MM.1S (cell line): Measurements from ENCODE around the gene AKAP1.

Source experiments
- DNase-seq: peaks from one replicate; pipeline ENCODE4 v3.0.0-alpha.2; 2015
- H2AFZ ChIP-seq: fragments of 300-600 bp; sonication (generic); 2 replicates; pipeline ENCODE4 v1.6.0; 2016; ENCODE audit warnings: antibody characterized with exemption, low read length
- H3F3A ChIP-seq: fragments of 300-600 bp; sonication (generic); 2 replicates; pipeline ENCODE4 v1.6.1; 2016; ENCODE audit warnings: mild to moderate bottlenecking, antibody characterized with exemption, low read length, moderate library complexity, mixed read lengths; ENCODE audit not compliant: insufficient read depth
- H3K27ac ChIP-seq: fragments of 300-600 bp; sonication (generic); 2 replicates; pipeline ENCODE4 v1.5.1; 2016; ENCODE audit warnings: mild to moderate bottlenecking, low read length
- H3K27me3 ChIP-seq: fragments of 300-600 bp; sonication (generic); replicated peaks from 2 replicates; pipeline ENCODE4 v1.6.0; 2016; ENCODE audit warnings: low read length; ENCODE audit not compliant: insufficient read depth
- H3K36me3 ChIP-seq: fragments of 300-600 bp; sonication (generic); replicated peaks from 2 replicates; pipeline ENCODE4 v1.6.1; 2016; ENCODE audit warnings: mild to moderate bottlenecking, low read length, mixed read lengths; ENCODE audit not compliant: insufficient read depth
- H3K4me1 ChIP-seq: fragments of 300-600 bp; sonication (generic); 2 replicates; pipeline ENCODE4 v1.6.1; 2016; ENCODE audit warnings: low read length, mixed read lengths
- H3K4me2 ChIP-seq: fragments of 300-600 bp; sonication (generic); 2 replicates; pipeline ENCODE4 v1.6.0; 2016; ENCODE audit warnings: low read depth, low read length
- H3K4me3 ChIP-seq: fragments of 300-600 bp; sonication (generic); 2 replicates; pipeline ENCODE4 v1.5.1; 2016; ENCODE audit warnings: low read length, mixed read lengths
- H3K79me2 ChIP-seq: fragments of 300-600 bp; sonication (generic); 2 replicates; pipeline ENCODE4 v1.6.1; 2016; ENCODE audit warnings: mixed run types, low read length, mixed read lengths
- H3K9ac ChIP-seq: fragments of 300-600 bp; sonication (generic); 2 replicates; pipeline ENCODE4 v1.6.1; 2016; ENCODE audit warnings: low read length, mixed read lengths
- H3K9me2 ChIP-seq: fragments of 300-600 bp; sonication (generic); replicated peaks from 2 replicates; pipeline ENCODE4 v1.6.1; 2016; ENCODE audit warnings: mild to moderate bottlenecking, low read length, mixed read lengths; ENCODE audit not compliant: insufficient read depth
- H3K9me3 ChIP-seq: fragments of 300-600 bp; sonication (generic); replicated peaks from 2 replicates; pipeline ENCODE4 v1.6.1; 2016; ENCODE audit warnings: mild to moderate bottlenecking, low read length, mixed read lengths; ENCODE audit not compliant: insufficient read depth
- H4K20me1 ChIP-seq: fragments of 300-600 bp; sonication (generic); 2 replicates; pipeline ENCODE4 v1.6.1; 2016; ENCODE audit warnings: mild to moderate bottlenecking, low read length, moderate library complexity, mixed read lengths; ENCODE audit not compliant: insufficient read depth
- CTCF ChIP-seq: fragments of 300-600 bp; sonication (generic); IDR thresholded peaks from 2 replicates; pipeline ENCODE4 v1.5.1; 2016; ENCODE audit warnings: antibody characterized with exemption, low read length, mixed read lengths
- EZH2 ChIP-seq: fragments of 300-600 bp; sonication (generic); optimal IDR thresholded peaks from 2 replicates; pipeline ENCODE3; 2017; ENCODE audit warnings: low read depth, mild to moderate bottlenecking, antibody characterized with exemption, low read length, mixed read lengths
- EZH2phosphoT487 ChIP-seq: fragments of 300-600 bp; sonication (generic); IDR thresholded peaks from 2 replicates; pipeline ENCODE4 v1.6.1; 2018; ENCODE audit warnings: antibody characterized with exemption, low read length

The AKAP1 gene

DNA sequence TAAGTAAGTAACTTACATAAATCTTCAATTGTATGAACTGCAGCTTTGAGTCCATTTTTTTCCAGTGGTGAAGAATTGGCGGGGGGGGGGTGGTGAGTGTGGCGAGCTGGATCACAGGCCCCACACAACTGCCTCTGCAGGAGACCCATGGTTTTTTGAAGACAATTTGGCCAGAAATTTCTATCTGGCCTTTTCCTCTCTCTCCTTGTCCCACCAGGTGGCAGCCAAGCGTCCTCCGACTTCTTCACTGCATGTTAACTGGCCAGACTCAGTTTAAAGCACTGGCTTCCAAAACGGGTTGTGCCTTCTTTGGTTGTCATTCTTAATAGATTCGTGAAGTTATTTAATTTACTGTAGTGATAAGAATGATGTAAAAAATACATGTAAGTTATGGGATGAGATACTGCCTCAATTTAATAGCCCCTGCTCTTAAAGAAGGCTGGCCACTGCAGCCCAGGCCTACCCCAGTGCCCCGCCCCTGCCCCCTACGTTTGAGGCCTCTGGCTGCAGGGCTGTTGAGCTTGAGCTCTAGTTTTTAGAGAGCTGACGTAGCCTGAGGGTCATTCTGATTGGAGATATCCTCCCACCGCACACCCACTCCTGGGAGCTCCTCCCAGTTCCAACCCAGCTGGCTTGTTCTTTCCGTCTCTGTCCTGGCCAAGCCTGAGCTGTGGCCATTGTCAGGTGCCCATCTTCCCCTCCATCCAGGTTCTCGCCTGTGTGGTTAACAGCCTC lies 36.4 kb downstream of the AKAP1 start:
- Histone ChIP-seq H3K9me3 (no peaks in the 10 kb centered on the region), H3K9me2 (no peaks in the 10 kb centered on the region), H3K4me2 (no peak overlapping the region), H3K36me3 (no peaks in the 10 kb centered on the region), H3K4me3 (no peak overlapping the region), H4K20me1 (no peaks in the 10 kb centered on the region), H3F3A (no peaks in the 10 kb centered on the region), H3K27me3 (no peaks in the 10 kb centered on the region), H3K4me1 (no peaks in the 10 kb centered on the region), H2AFZ (no peak overlapping the region), H3K27ac (no peak overlapping the region), H3K79me2 (no peaks in the 10 kb centered on the region), H3K9ac (no peak overlapping the region)
- TF ChIP-seq CTCF (peak; percentile 27; the same call in 1 of the 2 replicates), EZH2phosphoT487 (no peak)
- DNase-seq = no peak

DNA sequence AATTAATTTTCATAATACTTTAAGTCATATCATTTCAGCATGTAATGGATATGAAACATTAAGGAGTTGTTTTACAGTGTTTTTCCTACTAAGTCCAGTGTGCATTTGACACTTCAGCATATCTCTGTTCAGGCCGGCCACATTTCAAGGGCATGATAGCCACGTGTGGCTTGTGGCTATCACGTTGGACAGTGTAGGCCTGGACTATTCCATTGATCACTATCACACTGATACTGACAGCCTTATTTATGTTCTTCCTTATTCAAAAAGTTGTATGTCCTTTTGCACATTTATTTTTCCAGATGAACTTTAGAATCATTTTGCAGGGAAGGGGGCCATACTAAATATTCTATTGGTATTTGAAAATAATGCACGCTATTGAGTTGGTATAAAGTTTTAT lies 39.0 kb downstream of the AKAP1 start:
- DNase-seq = no peak
- Histone ChIP-seq H3K27me3 (no peaks in the 10 kb centered on the region), H3K4me1 (no peaks in the 10 kb centered on the region), H2AFZ (no peak overlapping the region), H3F3A (no peaks in the 10 kb centered on the region), H3K36me3 (no peaks in the 10 kb centered on the region), H3K9me2 (no peaks in the 10 kb centered on the region), H3K4me2 (no peak overlapping the region), H3K4me3 (no peak overlapping the region), H3K9ac (no peak overlapping the region), H3K9me3 (no peaks in the 10 kb centered on the region), H3K79me2 (no peaks in the 10 kb centered on the region), H3K27ac (no peak overlapping the region), H4K20me1 (no peaks in the 10 kb centered on the region)
- no peak for TF ChIP-seq EZH2phosphoT487
- no peak for TF ChIP-seq EZH2
- no peak for TF ChIP-seq CTCF

DNA sequence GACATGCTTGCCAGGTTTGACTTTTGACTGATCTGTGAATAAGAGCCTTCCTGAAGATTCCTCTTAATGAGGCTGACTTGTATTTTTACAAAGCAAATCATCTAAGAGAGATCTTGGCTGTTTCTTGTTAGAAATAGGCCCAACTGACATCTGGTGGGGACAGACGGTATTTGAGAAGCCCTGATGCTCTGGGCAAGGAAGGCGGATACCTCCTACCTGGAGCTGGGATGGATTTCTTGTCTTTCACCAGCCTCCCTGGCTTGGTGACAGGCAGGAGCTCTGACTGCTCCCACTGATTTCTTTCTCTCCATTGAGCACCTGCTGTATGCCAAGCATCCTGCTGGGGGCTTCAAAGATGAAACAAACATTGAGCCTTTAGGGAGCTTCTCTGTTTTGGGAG lies 40.4 kb downstream of the AKAP1 start:
- Histone ChIP-seq H3K4me1 (no peaks in the 10 kb centered on the region), H2AFZ (no peak overlapping the region), H3K9me2 (no peaks in the 10 kb centered on the region), H3K27ac (no peak overlapping the region), H3K4me3 (no peak overlapping the region), H3K79me2 (no peaks in the 10 kb centered on the region), H3K9me3 (no peaks in the 10 kb centered on the region), H3K36me3 (no peaks in the 10 kb centered on the region), H3K27me3 (no peaks in the 10 kb centered on the region), H3F3A (no peaks in the 10 kb centered on the region), H3K9ac (no peak overlapping the region), H3K4me2 (no peak overlapping the region), H4K20me1 (no peaks in the 10 kb centered on the region)
- no peak for DNase-seq
- TF ChIP-seq EZH2 (no peak), EZH2phosphoT487 (no peak)

- Histone ChIP-seq H3K27ac (no peak overlapping the region), H3F3A (no peaks in the 10 kb centered on the region), H3K36me3 (no peaks in the 10 kb centered on the region), H3K27me3 (no peaks in the 10 kb centered on the region), H3K79me2 (no peaks in the 10 kb centered on the region), H3K4me2 (no peak overlapping the region), H3K9me3 (no peaks in the 10 kb centered on the region), H2AFZ (no peak overlapping the region), H3K9me2 (no peaks in the 10 kb centered on the region), H3K4me3 (no peak overlapping the region), H3K4me1 (no peaks in the 10 kb centered on the region), H4K20me1 (no peaks in the 10 kb centered on the region), H3K9ac (no peak overlapping the region)
- DNase-seq = no peak
- no peak for TF ChIP-seq CTCF
- TF ChIP-seq EZH2phosphoT487 = no peak
Observed at GRCh38 chr17:57125866-57126265, 40.8 kb downstream of the AKAP1 start.
